ENCODE measurements around the gene ABCB8.

Gene ABCB8

GRCh38 chr7:151087245-151088018 is 59.2 kb downstream of the ABCB8 start:
- no peak for DNase-seq (ENCODE audit: low read depth in 2 of 2)

GRCh38 chr7:151088019-151088855 is 60.0 kb downstream of the ABCB8 start:
- DNase-seq (ENCODE audit: low read depth in 2 of 2) = no peak

- DNase-seq (ENCODE audit: low read depth in 2 of 2) = no peak
Observed at GRCh38 chr7:151088856-151089699, 60.8 kb downstream of the ABCB8 start.

GRCh38 chr7:151089893-151090730 is 61.9 kb downstream of the ABCB8 start:
- DNase-seq (ENCODE audit: low read depth in 2 of 2) = no peak

GRCh38 chr7:151091003-151091402 is 62.8 kb downstream of the ABCB8 start:
- DNase-seq (ENCODE audit: low read depth in 2 of 2) = no peak

GRCh38 chr7:151091431-151091830 is 63.2 kb downstream of the ABCB8 start:
- no peak for DNase-seq (ENCODE audit: low read depth in 2 of 2)

GRCh38 chr7:151091988-151092387 is 63.7 kb downstream of the ABCB8 start:
- no peak for DNase-seq (ENCODE audit: low read depth in 2 of 2)

- no peak for DNase-seq (ENCODE audit: low read depth in 2 of 2)
Observed at GRCh38 chr7:151093748-151094147, 65.5 kb downstream of the ABCB8 start.

GRCh38 chr7:151094675-151095074 is 66.4 kb downstream of the ABCB8 start:
- DNase-seq (ENCODE audit: low read depth in 2 of 2) = no peak

- no peak for DNase-seq (ENCODE audit: low read depth in 2 of 2)
Observed at GRCh38 chr7:151095123-151095797, 67.0 kb downstream of the ABCB8 start.

GRCh38 chr7:151095828-151096475 is 67.7 kb downstream of the ABCB8 start:
- no peak for DNase-seq (ENCODE audit: low read depth in 2 of 2)

All from stimulated activated CD8-positive, alpha-beta memory T cell treated with anti-CD3 and anti-CD28 coated beads, Interleukin-2, amount 100 ng/mL, for 1 hour (primary cell).